ENCODE data around the gene THADA. TPM values are rescaled to one million over a fixed set of nuclear protein-coding genes. Genes with fewer than 3 reads are reported as not detected.

Gene THADA
- total RNA-seq, 1 experiment from 2014 or later, result 20.1 TPM

GRCh38 chr2:43399515-43400264 lies 196.1 kb downstream of the THADA start:
- no peaks in the 10 kb centered on the region for H3K23me2 ChIP-seq (ENCODE audit: insufficient read length, low read depth, low read length, poor library complexity, severe bottlenecking)
- H4K5ac ChIP-seq (ENCODE audit: insufficient read length, low read depth, low read length), result no peak overlapping the region
- H4K8ac ChIP-seq (replicated peaks; ENCODE audit: insufficient read length, low read depth, low read length), result no peak overlapping the region
- no peak overlapping the region for H3K4ac ChIP-seq (ENCODE audit: low read depth, low read length)
- no peaks in the 10 kb centered on the region; the same call in 1 of the 2 replicates for H3K4me1 ChIP-seq (ENCODE audit: insufficient read depth, low read length)
- H4K20me1 ChIP-seq (ENCODE audit: control insufficient read depth, insufficient read depth, insufficient read length), result no peaks in the 10 kb centered on the region
- no peak overlapping the region for H3K23ac ChIP-seq (ENCODE audit: insufficient read length, low read depth, low read length)
- H3K27me3 ChIP-seq (ENCODE audit: insufficient read depth, low read length), result no peaks in the 10 kb centered on the region
- no peaks in the 10 kb centered on the region; the same call in 1 of the 2 replicates for H3K27me3 Mint-ChIP-seq (ENCODE audit: low read depth)
- H2BK20ac ChIP-seq (ENCODE audit: low read depth, low read length, poor library complexity, severe bottlenecking), result no peak overlapping the region
- H3K79me2 ChIP-seq (ENCODE audit: insufficient read depth, low read length), result no peaks in the 10 kb centered on the region
- H3K27ac Mint-ChIP-seq, result no peak overlapping the region
- H3K9me3 Mint-ChIP-seq, result no peaks in the 10 kb centered on the region
- H3K18ac ChIP-seq (ENCODE audit: insufficient read length, low read depth, low read length), result no peak overlapping the region
- no peak overlapping the region for H2BK120ac ChIP-seq (ENCODE audit: low read depth, low read length, poor library complexity, severe bottlenecking)
- no CpG with 5 or more reads among the region's 4 CpGs for WGBS (ENCODE audit: extremely low coverage, insufficient read length, low lambda C conversion rate)
- H4K91ac ChIP-seq (ENCODE audit: insufficient read length, low read depth, low read length), result no peak overlapping the region
- H2AFZ ChIP-seq (ENCODE audit: low read length), result no peak overlapping the region
- H3K36me3 Mint-ChIP-seq (ENCODE audit: insufficient read depth in 1 of 3, low read depth in 3 of 3), result no peaks in the 10 kb centered on the region
- no peaks in the 10 kb centered on the region for H3K79me1 ChIP-seq (ENCODE audit: insufficient read depth, low read depth, low read length, poor library complexity, severe bottlenecking)
- no peak overlapping the region for H2BK12ac ChIP-seq (ENCODE audit: insufficient read length, low read depth, low read length)
- H3K4me3 Mint-ChIP-seq, result no peak overlapping the region
- no peak overlapping the region for H3K9ac ChIP-seq (ENCODE audit: extremely low read depth, insufficient read length, low read length)
- no peak overlapping the region for H3K14ac ChIP-seq (ENCODE audit: insufficient read depth, low read length)
- H3K9me3 ChIP-seq (ENCODE audit: control insufficient read depth, low read depth, low read length), result no peaks in the 10 kb centered on the region
- H3K56ac ChIP-seq (ENCODE audit: insufficient read length, low read depth, low read length), result no peak overlapping the region
- no peak for DNase-seq
- no peak overlapping the region for H3K4me2 ChIP-seq (ENCODE audit: insufficient read depth, insufficient read length, low read length)
- no peak overlapping the region for H2BK5ac ChIP-seq (ENCODE audit: insufficient read length, low read length)
- H3K27ac ChIP-seq (ENCODE audit: insufficient read length, low read depth, low read length), result no peak overlapping the region
- no peak overlapping the region for H2BK15ac ChIP-seq (ENCODE audit: low read depth, low read length)
- H3T11ph ChIP-seq (ENCODE audit: low read length), result no peak overlapping the region
- no peak overlapping the region for H2AK5ac ChIP-seq (ENCODE audit: insufficient read length, low read length)
- peaks cover 14 to 17% of the 10 kb centered on the region in 2 experiments for H3K4me1 Mint-ChIP-seq
- TF ChIP-seq, protein P1, sequence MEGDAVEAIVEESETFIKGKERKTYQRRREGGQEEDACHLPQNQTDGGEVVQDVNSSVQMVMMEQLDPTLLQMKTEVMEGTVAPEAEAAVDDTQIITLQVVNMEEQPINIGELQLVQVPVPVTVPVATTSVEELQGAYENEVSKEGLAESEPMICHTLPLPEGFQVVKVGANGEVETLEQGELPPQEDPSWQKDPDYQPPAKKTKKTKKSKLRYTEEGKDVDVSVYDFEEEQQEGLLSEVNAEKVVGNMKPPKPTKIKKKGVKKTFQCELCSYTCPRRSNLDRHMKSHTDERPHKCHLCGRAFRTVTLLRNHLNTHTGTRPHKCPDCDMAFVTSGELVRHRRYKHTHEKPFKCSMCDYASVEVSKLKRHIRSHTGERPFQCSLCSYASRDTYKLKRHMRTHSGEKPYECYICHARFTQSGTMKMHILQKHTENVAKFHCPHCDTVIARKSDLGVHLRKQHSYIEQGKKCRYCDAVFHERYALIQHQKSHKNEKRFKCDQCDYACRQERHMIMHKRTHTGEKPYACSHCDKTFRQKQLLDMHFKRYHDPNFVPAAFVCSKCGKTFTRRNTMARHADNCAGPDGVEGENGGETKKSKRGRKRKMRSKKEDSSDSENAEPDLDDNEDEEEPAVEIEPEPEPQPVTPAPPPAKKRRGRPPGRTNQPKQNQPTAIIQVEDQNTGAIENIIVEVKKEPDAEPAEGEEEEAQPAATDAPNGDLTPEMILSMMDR (conservative IDR thresholded peaks at IDR 0.05), result no peak

All from H9 (cell line).